NCI-H748 (cell line): ENCODE results near the gene PXDN.

ENCODE experiments used
- DNase-seq: peaks from one replicate; lab custom pipeline; 2025; ENCODE audit not compliant: unreplicated experiment; lab: John Stamatoyannopoulos, UW

The PXDN gene

GRCh38 chr2:1602278-1603010 lies 141.9 kb downstream of the PXDN start:
- no peak for DNase-seq

- DNase-seq = no peak
Observed at GRCh38 chr2:1601471-1602277, 142.6 kb downstream of the PXDN start.

GRCh38 chr2:1601067-1601412 lies 143.3 kb downstream of the PXDN start:
- DNase-seq = no peak

GRCh38 chr2:1600191-1601066 lies 143.9 kb downstream of the PXDN start:
- no peak for DNase-seq

GRCh38 chr2:1599301-1600085 lies 144.8 kb downstream of the PXDN start:
- no peak for DNase-seq

GRCh38 chr2:1598800-1599199 lies 145.5 kb downstream of the PXDN start:
- no peak for DNase-seq

- no peak for DNase-seq
Observed at GRCh38 chr2:1598041-1598710, 146.1 kb downstream of the PXDN start.

GRCh38 chr2:1595274-1595673 lies 149.0 kb downstream of the PXDN start:
- no peak for DNase-seq

- peak; percentile 49 for DNase-seq
Observed at GRCh38 chr2:1594373-1595171, 149.7 kb downstream of the PXDN start.

- DNase-seq = no peak
Observed at GRCh38 chr2:1594123-1594372, 150.3 kb downstream of the PXDN start.

- DNase-seq = peak; percentile 57
Observed at GRCh38 chr2:1593371-1594122, 150.8 kb downstream of the PXDN start.

GRCh38 chr2:1591978-1592907 lies 152.1 kb downstream of the PXDN start:
- peak; percentile 22 for DNase-seq

GRCh38 chr2:1591461-1591770 lies 152.9 kb downstream of the PXDN start:
- DNase-seq = no peak

- no peak for DNase-seq
Observed at GRCh38 chr2:1590596-1591460, 153.5 kb downstream of the PXDN start.

- no peak for DNase-seq
Observed at GRCh38 chr2:1588978-1589621, 155.2 kb downstream of the PXDN start.

GRCh38 chr2:1588051-1588977 lies 156.0 kb downstream of the PXDN start:
- no peak for DNase-seq
